ENCODE measurements around the gene SLC34A3. TPM values are rescaled to one million over a fixed set of nuclear protein-coding genes. Genes with fewer than 3 reads are reported as not detected.
A peak's percentile ranks its signal among the peaks of the same experiment; 100 is the strongest.

SLC34A3 gene
- total and polyA plus RNA-seq, 9 donors: 0.15 to 0.46 TPM; not detected in 7

DNA sequence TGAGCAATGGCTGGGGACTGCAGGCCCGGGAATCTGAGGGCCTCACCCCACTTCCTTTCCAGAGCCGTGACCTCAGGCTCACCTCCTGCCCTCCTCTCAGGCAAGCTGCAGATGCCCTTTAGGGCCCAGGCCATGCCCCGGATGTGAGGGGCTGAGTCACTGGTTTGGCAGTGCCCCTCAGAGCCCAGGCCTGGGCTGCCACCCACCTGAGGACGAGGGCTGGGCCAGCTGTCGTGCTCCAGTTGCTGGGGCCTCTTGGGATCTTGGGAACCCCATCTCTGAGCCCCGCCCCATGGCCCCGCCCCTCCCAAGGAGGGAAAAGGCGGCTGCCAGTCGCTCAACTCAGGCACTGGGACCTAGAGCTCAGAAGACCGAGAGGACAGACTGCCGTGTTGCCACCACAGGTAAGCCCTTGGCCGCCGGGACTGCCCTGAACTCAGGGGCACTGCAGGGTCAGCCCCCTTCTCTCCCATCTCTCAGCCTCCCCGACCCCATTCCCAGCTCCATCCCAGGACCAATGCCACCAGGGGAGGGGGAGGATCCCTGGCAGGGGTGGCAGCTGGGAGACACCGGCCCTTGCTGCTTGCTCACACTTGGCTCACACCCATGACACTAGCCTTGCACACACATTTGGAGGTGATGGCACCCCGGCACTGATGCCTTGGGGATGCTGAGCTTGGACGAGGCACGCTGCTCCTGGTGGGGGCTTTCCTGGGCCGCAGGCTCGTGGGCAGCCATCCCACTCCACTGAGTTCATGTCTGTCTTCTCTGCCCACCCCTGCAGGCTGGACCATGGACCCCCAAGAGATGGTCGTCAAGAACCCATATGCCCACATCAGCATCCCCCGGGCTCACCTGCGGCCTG, 5.6 kb upstream of the SLC34A3 start, which contains the start of gene CYSRT1:
TSS of gene CYSRT1 (plus strand) at position 345 of the 865 bp plus-strand sequence. CDS start at position 793, 448 bp downstream.
- peak within 1 kb of the TSS; percentile 50 for H3K4me3 ChIP-seq

GRCh38 chr9:137225699-137226331, 4.9 kb upstream of the SLC34A3 start:
- DNase-seq: no peak
- H3K4me3 ChIP-seq: no peak overlapping the region
- H3K9me3 ChIP-seq: no peaks in the 10 kb centered on the region
- peaks cover 11% of the 10 kb centered on the region for H3K27me3 ChIP-seq
- H3K36me3 ChIP-seq: no peaks in the 10 kb centered on the region
- WGBS, 3 donors: 73 to 79% (median 74%) methylated on average over 18 to 21 of the region's 21 CpGs
- TF ChIP-seq POLR2A (IDR thresholded peaks at IDR 0.05) (no peak), EP300 (IDR thresholded peaks at IDR 0.05) (no peak)
- TF ChIP-seq, protein P1, sequence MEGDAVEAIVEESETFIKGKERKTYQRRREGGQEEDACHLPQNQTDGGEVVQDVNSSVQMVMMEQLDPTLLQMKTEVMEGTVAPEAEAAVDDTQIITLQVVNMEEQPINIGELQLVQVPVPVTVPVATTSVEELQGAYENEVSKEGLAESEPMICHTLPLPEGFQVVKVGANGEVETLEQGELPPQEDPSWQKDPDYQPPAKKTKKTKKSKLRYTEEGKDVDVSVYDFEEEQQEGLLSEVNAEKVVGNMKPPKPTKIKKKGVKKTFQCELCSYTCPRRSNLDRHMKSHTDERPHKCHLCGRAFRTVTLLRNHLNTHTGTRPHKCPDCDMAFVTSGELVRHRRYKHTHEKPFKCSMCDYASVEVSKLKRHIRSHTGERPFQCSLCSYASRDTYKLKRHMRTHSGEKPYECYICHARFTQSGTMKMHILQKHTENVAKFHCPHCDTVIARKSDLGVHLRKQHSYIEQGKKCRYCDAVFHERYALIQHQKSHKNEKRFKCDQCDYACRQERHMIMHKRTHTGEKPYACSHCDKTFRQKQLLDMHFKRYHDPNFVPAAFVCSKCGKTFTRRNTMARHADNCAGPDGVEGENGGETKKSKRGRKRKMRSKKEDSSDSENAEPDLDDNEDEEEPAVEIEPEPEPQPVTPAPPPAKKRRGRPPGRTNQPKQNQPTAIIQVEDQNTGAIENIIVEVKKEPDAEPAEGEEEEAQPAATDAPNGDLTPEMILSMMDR (IDR thresholded peaks at IDR 0.05): no peak
- peaks cover 6% of the 10 kb centered on the region for H3K4me1 ChIP-seq (ENCODE audit: insufficient read depth)
- no peak overlapping the region for H3K27ac ChIP-seq
- intact Hi-C loops (cut with DNase I): loop anchor here in 3 of 4 donors (5.0 to 10.0 kb wide), 3 partner anchors 99 to 441 kb away; no protein-coding TSS in a partner anchor

More for the DNA sequence above, 5.6 kb upstream of the SLC34A3 start, which contains the start of gene CYSRT1:
- H3K4me1 ChIP-seq (ENCODE audit: insufficient read depth): peaks cover 6% of the 10 kb centered on the region
- H3K27ac ChIP-seq: no peak within 1 kb of the TSS
- TF ChIP-seq POLR2A (IDR thresholded peaks at IDR 0.05) (no peak), EP300 (IDR thresholded peaks at IDR 0.05) (no peak)
- TF ChIP-seq, protein P1 (IDR thresholded peaks at IDR 0.05): no peak
- no peaks in the 10 kb centered on the region for H3K9me3 ChIP-seq
- peaks cover 7% of the 10 kb centered on the region for H3K27me3 ChIP-seq
- 41 to 54% (median 46%) methylated on average over 22 to 23 of the region's 23 CpGs for WGBS, 3 donors
- no peak for DNase-seq
- intact Hi-C loops (cut with DNase I): loop anchor here in 3 of 4 donors (5.0 to 10.0 kb wide), 3 partner anchors 98 to 440 kb away; no protein-coding TSS in a partner anchor
- no peaks in the 10 kb centered on the region for H3K36me3 ChIP-seq

DNA sequence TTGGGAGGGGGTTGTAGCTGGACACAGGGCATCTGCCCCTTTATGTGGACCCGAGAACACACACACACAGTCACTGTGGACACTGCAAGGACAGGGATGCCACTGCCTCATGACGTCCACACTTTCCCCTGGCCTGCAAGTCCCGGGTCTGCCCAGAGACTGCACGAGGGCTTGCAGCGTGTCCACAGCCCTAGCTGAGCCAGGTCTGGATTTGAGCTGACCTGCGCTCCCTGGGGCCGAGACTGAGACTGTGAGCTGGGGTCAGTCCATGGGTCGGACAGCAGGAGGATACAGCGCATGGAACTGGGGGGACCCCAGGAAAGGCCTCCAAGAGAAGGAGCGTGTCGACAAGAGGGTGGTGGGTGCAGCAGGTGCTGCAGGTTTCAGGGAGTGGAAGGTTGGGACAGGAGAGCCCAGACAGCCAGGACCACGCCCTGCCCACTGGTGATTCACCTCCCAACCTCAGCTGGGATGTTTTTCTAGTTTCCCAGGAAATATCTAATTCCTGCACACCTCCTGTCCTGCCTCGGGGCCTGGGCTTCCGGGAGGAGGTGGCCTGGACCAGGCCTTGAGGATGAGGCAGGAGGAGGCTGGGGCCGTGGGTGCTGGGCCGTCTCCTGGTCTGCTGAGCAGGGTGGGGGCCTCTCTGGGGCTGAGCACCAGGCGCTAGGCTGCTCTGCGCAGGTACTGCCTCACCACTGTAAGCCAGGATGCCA, 4.2 kb upstream of the SLC34A3 start:
- 55 to 65% (median 61%) methylated on average over 18 of the region's 18 CpGs for WGBS, 3 donors
- Histone ChIP-seq H3K9me3 (no peaks in the 10 kb centered on the region), H3K36me3 (no peaks in the 10 kb centered on the region), H3K27me3 (peaks cover 12% of the 10 kb centered on the region), H3K4me3 (no peak overlapping the region), H3K4me1 (ENCODE audit: insufficient read depth) (peaks cover 6% of the 10 kb centered on the region), H3K27ac (no peak overlapping the region)
- intact Hi-C loops (cut with DNase I): loop anchor here in 3 of 4 donors (5.0 to 10.0 kb wide), 3 partner anchors 99 to 442 kb away; no protein-coding TSS in a partner anchor
- no peak for DNase-seq
- TF ChIP-seq, protein P1 (IDR thresholded peaks at IDR 0.05): no peak
- TF ChIP-seq POLR2A (IDR thresholded peaks at IDR 0.05): no peak
- TF ChIP-seq EP300 (IDR thresholded peaks at IDR 0.05): no peak

All from ovary (tissue), 9 donors.